Omental fat pad (tissue), 4 donors: ENCODE results near the gene PCCA. TPM values are rescaled to one million over a fixed set of nuclear protein-coding genes. Genes with fewer than 3 reads are reported as not detected.
"Not testable (repeated sequence)": the region's sequence is repeated elsewhere in the genome, so short reads cannot be mapped to it uniquely, and the experiment has no call there.

Experiments
- ATAC-seq: fragments of 150-250 bp; one replicate; pipeline ENCODE4 v1.9.1; 2016; ENCODE audit warnings: mild to moderate bottlenecking, moderate library complexity; ENCODE audit not compliant: low FRiP score
- DNase-seq: peaks from one replicate; pipeline ENCODE4 v3.0.0-alpha.2; 2019; ENCODE audit warnings: low spot score
- CTCF ChIP-seq, 3 donors: fragments of 450-650 bp; IDR thresholded peaks; one replicate each; pipeline ENCODE4 v1.5.1; 2016 to 2017; ENCODE audit warnings: antibody characterized with exemption in 3 of 3, mild to moderate bottlenecking in 3 of 3, moderate library complexity in 2 of 3
- total RNA-seq, 4 donors: library from RNA; depleted of rRNA; stranded (reverse); fragments of >200 nt; gene quantifications; one replicate each; pipeline ENCODE4 v1.1.0, GENCODE V29; 2016

Gene PCCA
- total RNA-seq, 4 donors from 2014 or later, result 27.5 to 61.6 (median 49.2) TPM

- ATAC-seq, result no peak
- TF ChIP-seq CTCF (IDR thresholded peaks at IDR 0.05), result no peak
- no peak for DNase-seq
Observed at GRCh38 chr13:100140441-100140840, 51.5 kb downstream of the PCCA start.

- ATAC-seq, DNase-seq: not testable (repeated sequence)
Observed at GRCh38 chr13:100141461-100141961, 52.6 kb downstream of the PCCA start.

- DNase-seq, result no peak
- no peak for ATAC-seq
- no peak for TF ChIP-seq CTCF (IDR thresholded peaks at IDR 0.05)
Observed at GRCh38 chr13:100146534-100146933, 57.6 kb downstream of the PCCA start.

- DNase-seq (no peak), ATAC-seq (no peak)
- TF ChIP-seq CTCF (IDR thresholded peaks at IDR 0.05), result no peak
Observed at GRCh38 chr13:100147825-100148224, 58.9 kb downstream of the PCCA start.

- TF ChIP-seq CTCF (IDR thresholded peaks at IDR 0.05), result no peak
- no peak for DNase-seq
- ATAC-seq, result no peak
Observed at GRCh38 chr13:100148422-100148821, 59.5 kb downstream of the PCCA start.

GRCh38 chr13:100149389-100149788, 60.5 kb downstream of the PCCA start:
- TF ChIP-seq CTCF (IDR thresholded peaks at IDR 0.05), result no peak
- ATAC-seq (no peak), DNase-seq (no peak)

GRCh38 chr13:100150711-100151110, 61.8 kb downstream of the PCCA start:
- not testable (repeated sequence) for ATAC-seq, DNase-seq

- no peak for DNase-seq
- ATAC-seq, result no peak
- TF ChIP-seq CTCF (IDR thresholded peaks at IDR 0.05), result no peak
Observed at GRCh38 chr13:100154842-100155416, 66.0 kb downstream of the PCCA start.
